Measurements from ENCODE around the gene TNNT2. TPM values are rescaled to one million over a fixed set of nuclear protein-coding genes. Genes with fewer than 3 reads are reported as not detected.

The TNNT2 gene
- total and polyA plus RNA-seq, 4 donors = 0.17 to 0.28 (median 0.25) TPM; not detected in 1

- H3K27ac ChIP-seq (ENCODE audit: low read depth in 1 of 2, low read length in 2 of 2) = no peak overlapping the region
- no peaks in the 10 kb centered on the region for H3K9me3 ChIP-seq (ENCODE audit: control insufficient read depth in 4 of 4, low read length in 3 of 4)
- TF ChIP-seq YY1 (IDR thresholded peaks at IDR 0.05) (no peak), JUND (IDR thresholded peaks at IDR 0.05) (no peak), GABPA (IDR thresholded peaks at IDR 0.05 in 1 of 2, conservative IDR thresholded peaks at IDR 0.05 in 1 of 2) (no peak), RXRA (IDR thresholded peaks at IDR 0.05) (no peak), TAF1 (conservative IDR thresholded peaks at IDR 0.05) (no peak), ZBTB33 (IDR thresholded peaks at IDR 0.05) (no peak), ATF3 (IDR thresholded peaks at IDR 0.05) (no peak), MAX (IDR thresholded peaks at IDR 0.05) (no peak), NR2F2 (IDR thresholded peaks at IDR 0.05) (no peak)
- H3K27me3 ChIP-seq (ENCODE audit: control insufficient read depth in 4 of 4, insufficient read depth in 4 of 4, low read length in 3 of 4) = no peaks in the 10 kb centered on the region
- no peak overlapping the region for H3K4me3 ChIP-seq (ENCODE audit: low read depth in 1 of 3, low read length in 3 of 3)
- peaks cover 5 to 24% (median 12%) of the 10 kb centered on the region in 4 donors for H3K4me1 ChIP-seq (ENCODE audit: control insufficient read depth in 4 of 4, insufficient read depth in 4 of 4, low read length in 3 of 4)
- 84% methylated on average over 9 of the region's 9 CpGs for WGBS
- H3K9ac ChIP-seq (ENCODE audit: low read depth in 1 of 2, low read length in 2 of 2) = no peak overlapping the region
- DNase-seq (ENCODE audit: low spot score) = no peak
- peaks cover 0 to 9% (median 5%) of the 10 kb centered on the region in 4 donors for H3K36me3 ChIP-seq (ENCODE audit: control insufficient read depth in 4 of 4, insufficient read depth in 3 of 4, low read depth in 1 of 4, low read length in 3 of 4)
Observed at GRCh38 chr1:201391651-201392511, 14.4 kb upstream of the TNNT2 start.

- no peak for DNase-seq (ENCODE audit: low spot score)
- Histone ChIP-seq H3K27me3 (ENCODE audit: control insufficient read depth in 4 of 4, insufficient read depth in 4 of 4, low read length in 3 of 4) (no peaks in the 10 kb centered on the region), H3K27ac (ENCODE audit: low read depth in 1 of 2, low read length in 2 of 2) (no peak overlapping the region), H3K36me3 (ENCODE audit: control insufficient read depth in 4 of 4, insufficient read depth in 3 of 4, low read depth in 1 of 4, low read length in 3 of 4) (peaks cover 3 to 15% (median 5%) of the 10 kb centered on the region in 4 donors), H3K9me3 (ENCODE audit: control insufficient read depth in 4 of 4, low read length in 3 of 4) (no peaks in the 10 kb centered on the region), H3K9ac (ENCODE audit: low read depth in 1 of 2, low read length in 2 of 2) (no peak overlapping the region), H3K4me3 (ENCODE audit: low read depth in 1 of 3, low read length in 3 of 3) (no peak overlapping the region), H3K4me1 (ENCODE audit: control insufficient read depth in 4 of 4, insufficient read depth in 4 of 4, low read length in 3 of 4) (peaks cover 5 to 18% (median 8%) of the 10 kb centered on the region in 4 donors)
- 93% methylated on average over 1 of the region's 1 CpG for WGBS
- no peak for TF ChIP-seq TAF1 (conservative IDR thresholded peaks at IDR 0.05)
- no peak for TF ChIP-seq MAX (IDR thresholded peaks at IDR 0.05)
- no peak for TF ChIP-seq RXRA (IDR thresholded peaks at IDR 0.05)
- TF ChIP-seq HNF4A (conservative IDR thresholded peaks at IDR 0.05) = no peak
- no peak for TF ChIP-seq HNF4G (IDR thresholded peaks at IDR 0.05)
- TF ChIP-seq FOXA2 (IDR thresholded peaks at IDR 0.05) = no peak
- no peak for TF ChIP-seq NR2F2 (IDR thresholded peaks at IDR 0.05)
- TF ChIP-seq ATF3 (IDR thresholded peaks at IDR 0.05) = no peak
- TF ChIP-seq REST (IDR thresholded peaks at IDR 0.05) = no peak
- no peak for TF ChIP-seq FOXA1 (IDR thresholded peaks at IDR 0.05)
- TF ChIP-seq CTCF (IDR thresholded peaks at IDR 0.05; ENCODE audit: low read depth, low read length, missing input control) = no peak
- TF ChIP-seq GABPA (IDR thresholded peaks at IDR 0.05 in 1 of 2, conservative IDR thresholded peaks at IDR 0.05 in 1 of 2) = no peak
- TF ChIP-seq EGR1 (IDR thresholded peaks at IDR 0.05; ENCODE audit: low read depth in 2 of 2) = no peak
Observed at GRCh38 chr1:201391225-201391624, 13.7 kb upstream of the TNNT2 start.
